K562 (cell line): ENCODE data around the gene TRAK1. TPM values are rescaled to one million over a fixed set of nuclear protein-coding genes. Genes with fewer than 3 reads are reported as not detected.

Source experiments
- ATAC-seq: fragments of 200-7000 bp; cut with Tn5 transposase; 3 replicates; pipeline ENCODE4 v1.9.1; 2020; ENCODE audit warnings: moderate library complexity
- BruUV-seq: library from RNA; stranded (reverse); fragments of 400-500 nt; replicated peaks from 2 replicates; lab custom pipeline; 2021; lab: Mats Ljungman, UMichigan
- CTCF ChIA-PET: fragments of 300-600 bp; formaldehyde crosslinking; extraction: SDS; loops from one replicate; lab custom pipeline; 2021; ENCODE audit warnings: low intra/inter-chr PET ratio; lab: Yijun Ruan, JAX
- POLR2A ChIA-PET: fragments of 300-600, 350-650 bp; sonication (Branson Sonifier 250); formaldehyde crosslinking; extraction: SDS; loops from one replicate; lab custom pipeline; 2021; ENCODE audit warnings: antibody characterized with exemption, inconsistent platforms; lab: Yijun Ruan, JAX
- DNase-seq, 4 experiments: peaks; one replicate each; pipeline versions ENCODE4 v3.0.0 to v3.0.0-alpha.2; 2011 to 2018; ENCODE audit warnings: low spot score in 3 of 4, mixed read lengths in 3 of 4; ENCODE audit errors: extremely low read depth in 1 of 4
- FAIRE-seq: peaks from 2 replicates; lab custom pipeline; 2011; peaks lifted over from hg19 to GRCh38; lab: Jason Lieb, UNC
- H2AFZ ChIP-seq: 2 replicates; pipeline ENCODE4 v1.6.0; 2011; ENCODE audit warnings: low read depth, low read length, control low read depth, inconsistent platforms
- H3K27ac ChIP-seq: fragments of 200-600 bp; 3 replicates; pipeline ENCODE4 v1.8.0; 2011; ENCODE audit warnings: low read depth, mild to moderate bottlenecking, control low read depth, inconsistent platforms, low read length, moderate library complexity, mixed read lengths; ENCODE audit errors: extremely low read depth
- H3K27me3 ChIP-seq, 2 experiments: fragments of 300-600 bp in 1 of 2; 2 replicates in 1 of 2; 3 replicates in 1 of 2; pipeline versions ENCODE4 v1.6.0 to v1.8.0; 2011; ENCODE audit warnings: inconsistent platforms in 2 of 2, low read length in 2 of 2, mild to moderate bottlenecking in 1 of 2, mixed read lengths in 1 of 2, moderate library complexity in 1 of 2; ENCODE audit not compliant: control insufficient read depth in 2 of 2, insufficient read depth in 2 of 2
- H3K36me3 ChIP-seq: fragments of 300-600 bp; 3 replicates; pipeline ENCODE4 v1.8.0; 2011; ENCODE audit warnings: mild to moderate bottlenecking, low read length, inconsistent platforms; ENCODE audit not compliant: control insufficient read depth, insufficient read depth
- H3K4me1 ChIP-seq, 2 experiments: fragments of 200-600 bp in 1 of 2; replicated peaks in 1 of 2; 2 replicates in 1 of 2; 3 replicates in 1 of 2; pipeline versions ENCODE4 v1.5.1 to v1.8.0; 2011; ENCODE audit warnings: inconsistent platforms in 2 of 2, low read length in 2 of 2, mild to moderate bottlenecking in 1 of 2, mixed read lengths in 1 of 2, moderate library complexity in 1 of 2; ENCODE audit not compliant: control insufficient read depth in 2 of 2, insufficient read depth in 2 of 2
- H3K4me2 ChIP-seq: 2 replicates; pipeline ENCODE4 v1.6.1; 2011; ENCODE audit warnings: low read length, control low read depth, inconsistent platforms, mixed read lengths; ENCODE audit not compliant: insufficient read depth
- H3K4me3 ChIP-seq: fragments of 200-600 bp; sonication (generic), shearing (Covaris generic); 2 replicates; pipeline ENCODE4 v1.5.1; 2016; ENCODE audit warnings: control low read depth, inconsistent platforms
- H3K79me2 ChIP-seq: fragments of 200-600 bp; 3 replicates; pipeline ENCODE4 v1.8.0; 2011; ENCODE audit warnings: low read length, inconsistent platforms; ENCODE audit not compliant: control insufficient read depth, insufficient read depth
- H3K9ac ChIP-seq, 2 experiments: 2 replicates each; pipeline versions ENCODE4 v1.6.0 to v1.6.1; 2011; ENCODE audit warnings: low read depth in 2 of 2, low read length in 2 of 2, control low read depth in 1 of 2, inconsistent platforms in 1 of 2, mild to moderate bottlenecking in 1 of 2, mixed read lengths in 1 of 2; ENCODE audit not compliant: insufficient read depth in 1 of 2
- H3K9me1 ChIP-seq: one replicate; pipeline ENCODE4 v1.6.0; 2011; ENCODE audit warnings: inconsistent platforms, mild to moderate bottlenecking, low read length, moderate library complexity; ENCODE audit not compliant: control insufficient read depth, insufficient read depth
- H3K9me3 ChIP-seq: replicated peaks from 2 replicates; pipeline ENCODE4 v1.5.1; 2011; ENCODE audit warnings: low read depth, low read length, inconsistent platforms; ENCODE audit not compliant: control insufficient read depth, insufficient read depth
- H4K20me1 ChIP-seq: replicated peaks from 2 replicates; pipeline ENCODE4 v1.6.1; 2011; ENCODE audit warnings: low read length, inconsistent platforms, mixed read lengths; ENCODE audit not compliant: control insufficient read depth, insufficient read depth
- ATF4 ChIP-seq: fragments of 450-650 bp; formaldehyde crosslinking; IDR thresholded peaks from 2 replicates; pipeline ENCODE4 v1.4.0; 2022; ENCODE audit warnings: mild to moderate bottlenecking, moderate library complexity
- SMAD1 ChIP-seq: fragments of 150-350 bp; IDR thresholded peaks from 2 replicates; pipeline ENCODE4 v1.6.1; 2014; ENCODE audit warnings: low read length, low read depth; ENCODE audit not compliant: partially characterized antibody
- SRSF1 ChIP-seq: fragments of 200-400 bp; formaldehyde crosslinking; IDR thresholded peaks from 2 replicates; pipeline ENCODE4 v1.6.1; 2017; ENCODE audit warnings: mild to moderate bottlenecking, low read depth, low read length, moderate library complexity
- WGBS: fragments of 100-300 bp; shearing (Covaris generic); methylation state at CpG from one replicate; pipeline ENCODE4 v1.1.6; 2016; ENCODE audit warnings: low coverage, mixed read lengths; ENCODE audit not compliant: insufficient coverage; ENCODE audit errors: missing lambda C conversion rate; 5-methylcytosine and 5-hydroxymethylcytosine counted together
- in situ Hi-C: fragments of 300-500 bp; cut with MboI; formaldehyde crosslinking; loops from 4 replicates; pipeline ENCODE4 v1.15.0; 2018; ENCODE audit warnings: inconsistent platforms, mixed read lengths
- intact Hi-C: fragments of 100-400 bp; cut with micrococcal nuclease; formaldehyde crosslinking; loops from 2 replicates; pipeline ENCODE4 v1.14.2; 2022
- polyA plus RNA-seq, 8 experiments: library from polyadenylated mRNA; depleted of rRNA in 4 of 8; stranded (reverse) in 5 of 8; unstranded in 3 of 8; fragments of >200 nt; fragmentation: Nextera tagmentation in 2 of 8; fragmentation: Illumina TruSeq in 1 of 8; extraction: Ambion mirVana in 2 of 8; extraction: Trizol in 1 of 8; gene quantifications; 2 replicates each; pipeline versions ENCODE4 v1.2.1 to v1.2.3, GENCODE V29; 2011 to 2014; ENCODE audit warnings: inconsistent platforms in 1 of 8, missing spikeins in 1 of 8
- total RNA-seq, 7 experiments: library from RNA; depleted of rRNA in 6 of 7; stranded (reverse); fragments of >200 nt in 6 of 7; fragmentation: Illumina TruSeq in 2 of 7; extraction: Trizol in 2 of 7; gene quantifications; 2 replicates each; pipeline versions ENCODE4 v1.2.1 to v1.2.3, GENCODE V29; 2011 to 2021; ENCODE audit warnings: low replicate concordance in 1 of 7

Gene TRAK1
- total and polyA plus RNA-seq, 9 of the 15 experiments (the other 6 are each of a cell fraction or from before 2014, with no cell fraction given), result 5.3 to 28.5 (median 17.5) TPM

GRCh38 chr3:42246091-42246490, 154.9 kb downstream of the TRAK1 start:
- ChIA-PET CTCF (no interaction called here), POLR2A (no interaction called here)
- no TSS peak for BruUV-seq
- in situ Hi-C loops, result loop anchor here (5.0 kb wide), 2 partner anchors 201 to 291 kb away; no protein-coding TSS in a partner anchor
- no peaks in the 10 kb centered on the region for H3K79me2 ChIP-seq
- no peak for DNase-seq
- no peak for ATAC-seq
- H2AFZ ChIP-seq, result no peak overlapping the region
- H4K20me1 ChIP-seq, result peaks cover 4% of the 10 kb centered on the region; the same call in 1 of the 2 replicates
- TF ChIP-seq SRSF1 (no peak), SMAD1 (no peak), ATF4 (no peak)
- peaks cover 3 to 6% of the 10 kb centered on the region in 2 experiments; a peak in 1 of 5 replicates for H3K27me3 ChIP-seq
- H3K4me2 ChIP-seq, result no peak overlapping the region
- intact Hi-C loops, result loop anchor here (2.0 kb wide), 1 partner anchor 295 kb away; no protein-coding TSS in a partner anchor
- no peak overlapping the region for H3K9ac ChIP-seq
- no peaks in the 10 kb centered on the region for H3K9me3 ChIP-seq
- no peak overlapping the region for H3K4me3 ChIP-seq
- H3K27ac ChIP-seq, result no peak overlapping the region
- no peaks in the 10 kb centered on the region for H3K4me1 ChIP-seq
- FAIRE-seq, result no peak
- H3K36me3 ChIP-seq, result no peaks in the 10 kb centered on the region
- 0% methylated on average over 1 of the region's 1 CpG for WGBS
- H3K9me1 ChIP-seq, result no peaks in the 10 kb centered on the region
